ENCODE data around the gene ZC3H10. TPM values are rescaled to one million over a fixed set of nuclear protein-coding genes. Genes with fewer than 3 reads are reported as not detected.

The ZC3H10 gene
- total and polyA plus RNA-seq, 2 experiments from 2014 or later, result 2.7 to 5.4 TPM

DNA sequence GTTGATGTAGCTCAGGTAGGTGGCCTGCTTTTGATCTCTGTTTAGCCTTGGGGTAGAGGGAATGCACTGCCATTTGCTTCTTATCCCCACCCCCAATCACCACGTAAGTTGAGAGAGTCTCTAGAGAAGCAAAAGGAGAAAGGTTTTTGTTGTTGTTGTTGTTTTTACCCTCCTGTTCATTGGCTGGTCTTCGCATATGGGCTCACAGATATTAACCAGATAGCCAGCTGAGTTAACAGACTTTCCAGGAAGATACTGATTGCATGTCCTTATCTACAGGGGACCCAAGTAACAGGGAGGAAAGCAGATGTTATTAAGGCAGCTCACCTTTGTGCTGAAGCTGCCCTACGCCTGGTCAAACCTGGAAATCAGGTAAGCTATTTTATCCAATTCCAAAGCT is 10.8 kb upstream of the ZC3H10 start (continued):
- no peak for TF ChIP-seq CREB1 (CRISPR knock-in tag; IDR thresholded peaks at IDR 0.05; ENCODE audit: low read depth)
- no peak for TF ChIP-seq POLR2AphosphoS5 (IDR thresholded peaks at IDR 0.05; ENCODE audit: low read depth)
- TF ChIP-seq EZH2 (IDR thresholded peaks at IDR 0.05; ENCODE audit: low read depth, unreplicated experiment), result no peak

DNA sequence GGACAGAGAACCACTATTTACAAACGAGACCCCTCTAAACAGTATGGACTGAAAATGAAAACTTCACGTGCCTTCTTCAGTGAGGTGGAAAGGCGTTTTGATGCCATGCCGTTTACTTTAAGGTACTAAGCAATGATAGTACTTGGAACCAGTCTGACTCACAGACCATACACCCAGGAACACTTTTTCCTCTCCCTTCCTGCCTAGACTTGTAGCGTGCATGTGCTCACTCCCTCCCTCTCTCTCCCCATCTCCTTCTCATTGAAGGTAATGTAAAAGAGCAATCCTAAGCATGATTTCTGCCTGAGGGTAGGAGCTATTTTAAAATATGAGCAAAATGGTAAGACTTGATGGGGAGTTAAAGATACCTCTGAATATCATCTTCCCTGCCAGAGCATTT is 7.5 kb upstream of the ZC3H10 start:
- ATAC-seq (no peak), DNase-seq (ENCODE audit: low spot score) (no peak)
- no peaks in the 10 kb centered on the region for H3K9me3 Mint-ChIP-seq
- H3K4me1 ChIP-seq (ENCODE audit: insufficient read depth), result peaks cover 12% of the 10 kb centered on the region
- no peak overlapping the region for H3K27ac ChIP-seq (ENCODE audit: low read depth)
- H3K4me2 ChIP-seq, result no peak overlapping the region
- no peaks in the 10 kb centered on the region for H3K9me2 ChIP-seq (ENCODE audit: insufficient read depth)
- H2AFZ ChIP-seq, result no peak overlapping the region
- H3K4me1 Mint-ChIP-seq, result peaks cover 17% of the 10 kb centered on the region
- H3K36me3 ChIP-seq (ENCODE audit: insufficient read depth), result peaks cover 51% of the 10 kb centered on the region
- no peak overlapping the region for H3K4me3 ChIP-seq
- H3K79me2 ChIP-seq (replicated peaks; ENCODE audit: insufficient read depth), result peaks cover 25% of the 10 kb centered on the region
- peaks cover 3% of the 10 kb centered on the region for H3K27me3 Mint-ChIP-seq (ENCODE audit: insufficient read depth, low read depth, poor library complexity)
- no peak overlapping the region for H3K27ac Mint-ChIP-seq
- peaks cover 19% of the 10 kb centered on the region for H4K20me1 ChIP-seq (replicated peaks; ENCODE audit: insufficient read depth)
- peaks cover 56% of the 10 kb centered on the region for H3F3A ChIP-seq (replicated peaks; ENCODE audit: low read depth)
- TF ChIP-seq STAT1 (IDR thresholded peaks at IDR 0.05; ENCODE audit: unreplicated experiment) (no peak), EZH2phosphoT487 (IDR thresholded peaks at IDR 0.05; ENCODE audit: unreplicated experiment) (no peak), CREB1 (CRISPR knock-in tag; IDR thresholded peaks at IDR 0.05; ENCODE audit: low read depth) (no peak), NANOG (IDR thresholded peaks at IDR 0.05; ENCODE audit: borderline replicate concordance) (no peak), POLR2AphosphoS5 (IDR thresholded peaks at IDR 0.05; ENCODE audit: low read depth) (no peak), ZNF114 (CRISPR knock-in tag; IDR thresholded peaks at IDR 0.05) (no peak), JUNB (IDR thresholded peaks at IDR 0.05; ENCODE audit: unreplicated experiment) (no peak), EZH2 (IDR thresholded peaks at IDR 0.05; ENCODE audit: low read depth, unreplicated experiment) (no peak)
- TF ChIP-seq, protein P1, sequence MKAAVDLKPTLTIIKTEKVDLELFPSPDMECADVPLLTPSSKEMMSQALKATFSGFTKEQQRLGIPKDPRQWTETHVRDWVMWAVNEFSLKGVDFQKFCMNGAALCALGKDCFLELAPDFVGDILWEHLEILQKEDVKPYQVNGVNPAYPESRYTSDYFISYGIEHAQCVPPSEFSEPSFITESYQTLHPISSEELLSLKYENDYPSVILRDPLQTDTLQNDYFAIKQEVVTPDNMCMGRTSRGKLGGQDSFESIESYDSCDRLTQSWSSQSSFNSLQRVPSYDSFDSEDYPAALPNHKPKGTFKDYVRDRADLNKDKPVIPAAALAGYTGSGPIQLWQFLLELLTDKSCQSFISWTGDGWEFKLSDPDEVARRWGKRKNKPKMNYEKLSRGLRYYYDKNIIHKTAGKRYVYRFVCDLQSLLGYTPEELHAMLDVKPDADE (IDR thresholded peaks at IDR 0.05), result no peak
- TF ChIP-seq, protein P2, sequence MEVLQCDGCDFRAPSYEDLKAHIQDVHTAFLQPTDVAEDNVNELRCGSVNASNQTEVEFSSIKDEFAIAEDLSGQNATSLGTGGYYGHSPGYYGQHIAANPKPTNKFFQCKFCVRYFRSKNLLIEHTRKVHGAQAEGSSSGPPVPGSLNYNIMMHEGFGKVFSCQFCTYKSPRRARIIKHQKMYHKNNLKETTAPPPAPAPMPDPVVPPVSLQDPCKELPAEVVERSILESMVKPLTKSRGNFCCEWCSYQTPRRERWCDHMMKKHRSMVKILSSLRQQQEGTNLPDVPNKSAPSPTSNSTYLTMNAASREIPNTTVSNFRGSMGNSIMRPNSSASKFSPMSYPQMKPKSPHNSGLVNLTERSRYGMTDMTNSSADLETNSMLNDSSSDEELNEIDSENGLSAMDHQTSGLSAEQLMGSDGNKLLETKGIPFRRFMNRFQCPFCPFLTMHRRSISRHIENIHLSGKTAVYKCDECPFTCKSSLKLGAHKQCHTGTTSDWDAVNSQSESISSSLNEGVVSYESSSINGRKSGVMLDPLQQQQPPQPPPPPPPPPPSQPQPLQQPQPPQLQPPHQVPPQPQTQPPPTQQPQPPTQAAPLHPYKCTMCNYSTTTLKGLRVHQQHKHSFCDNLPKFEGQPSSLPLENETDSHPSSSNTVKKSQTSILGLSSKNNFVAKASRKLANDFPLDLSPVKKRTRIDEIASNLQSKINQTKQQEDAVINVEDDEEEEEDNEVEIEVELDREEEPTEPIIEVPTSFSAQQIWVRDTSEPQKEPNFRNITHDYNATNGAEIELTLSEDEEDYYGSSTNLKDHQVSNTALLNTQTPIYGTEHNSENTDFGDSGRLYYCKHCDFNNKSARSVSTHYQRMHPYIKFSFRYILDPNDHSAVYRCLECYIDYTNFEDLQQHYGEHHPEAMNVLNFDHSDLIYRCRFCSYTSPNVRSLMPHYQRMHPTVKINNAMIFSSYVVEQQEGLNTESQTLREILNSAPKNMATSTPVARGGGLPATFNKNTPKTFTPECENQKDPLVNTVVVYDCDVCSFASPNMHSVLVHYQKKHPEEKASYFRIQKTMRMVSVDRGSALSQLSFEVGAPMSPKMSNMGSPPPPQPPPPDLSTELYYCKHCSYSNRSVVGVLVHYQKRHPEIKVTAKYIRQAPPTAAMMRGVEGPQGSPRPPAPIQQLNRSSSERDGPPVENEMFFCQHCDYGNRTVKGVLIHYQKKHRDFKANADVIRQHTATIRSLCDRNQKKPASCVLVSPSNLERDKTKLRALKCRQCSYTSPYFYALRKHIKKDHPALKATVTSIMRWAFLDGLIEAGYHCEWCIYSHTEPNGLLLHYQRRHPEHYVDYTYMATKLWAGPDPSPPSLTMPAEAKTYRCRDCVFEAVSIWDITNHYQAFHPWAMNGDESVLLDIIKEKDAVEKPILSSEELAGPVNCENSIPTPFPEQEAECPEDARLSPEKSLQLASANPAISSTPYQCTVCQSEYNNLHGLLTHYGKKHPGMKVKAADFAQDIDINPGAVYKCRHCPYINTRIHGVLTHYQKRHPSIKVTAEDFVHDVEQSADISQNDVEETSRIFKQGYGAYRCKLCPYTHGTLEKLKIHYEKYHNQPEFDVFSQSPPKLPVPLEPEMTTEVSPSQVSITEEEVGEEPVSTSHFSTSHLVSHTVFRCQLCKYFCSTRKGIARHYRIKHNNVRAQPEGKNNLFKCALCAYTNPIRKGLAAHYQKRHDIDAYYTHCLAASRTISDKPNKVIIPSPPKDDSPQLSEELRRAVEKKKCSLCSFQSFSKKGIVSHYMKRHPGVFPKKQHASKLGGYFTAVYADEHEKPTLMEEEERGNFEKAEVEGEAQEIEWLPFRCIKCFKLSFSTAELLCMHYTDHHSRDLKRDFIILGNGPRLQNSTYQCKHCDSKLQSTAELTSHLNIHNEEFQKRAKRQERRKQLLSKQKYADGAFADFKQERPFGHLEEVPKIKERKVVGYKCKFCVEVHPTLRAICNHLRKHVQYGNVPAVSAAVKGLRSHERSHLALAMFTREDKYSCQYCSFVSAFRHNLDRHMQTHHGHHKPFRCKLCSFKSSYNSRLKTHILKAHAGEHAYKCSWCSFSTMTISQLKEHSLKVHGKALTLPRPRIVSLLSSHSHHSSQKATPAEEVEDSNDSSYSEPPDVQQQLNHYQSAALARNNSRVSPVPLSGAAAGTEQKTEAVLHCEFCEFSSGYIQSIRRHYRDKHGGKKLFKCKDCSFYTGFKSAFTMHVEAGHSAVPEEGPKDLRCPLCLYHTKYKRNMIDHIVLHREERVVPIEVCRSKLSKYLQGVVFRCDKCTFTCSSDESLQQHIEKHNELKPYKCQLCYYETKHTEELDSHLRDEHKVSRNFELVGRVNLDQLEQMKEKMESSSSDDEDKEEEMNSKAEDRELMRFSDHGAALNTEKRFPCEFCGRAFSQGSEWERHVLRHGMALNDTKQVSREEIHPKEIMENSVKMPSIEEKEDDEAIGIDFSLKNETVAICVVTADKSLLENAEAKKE (CRISPR knock-in tag; IDR thresholded peaks at IDR 0.05), result no peak
- TF ChIP-seq, protein P3, sequence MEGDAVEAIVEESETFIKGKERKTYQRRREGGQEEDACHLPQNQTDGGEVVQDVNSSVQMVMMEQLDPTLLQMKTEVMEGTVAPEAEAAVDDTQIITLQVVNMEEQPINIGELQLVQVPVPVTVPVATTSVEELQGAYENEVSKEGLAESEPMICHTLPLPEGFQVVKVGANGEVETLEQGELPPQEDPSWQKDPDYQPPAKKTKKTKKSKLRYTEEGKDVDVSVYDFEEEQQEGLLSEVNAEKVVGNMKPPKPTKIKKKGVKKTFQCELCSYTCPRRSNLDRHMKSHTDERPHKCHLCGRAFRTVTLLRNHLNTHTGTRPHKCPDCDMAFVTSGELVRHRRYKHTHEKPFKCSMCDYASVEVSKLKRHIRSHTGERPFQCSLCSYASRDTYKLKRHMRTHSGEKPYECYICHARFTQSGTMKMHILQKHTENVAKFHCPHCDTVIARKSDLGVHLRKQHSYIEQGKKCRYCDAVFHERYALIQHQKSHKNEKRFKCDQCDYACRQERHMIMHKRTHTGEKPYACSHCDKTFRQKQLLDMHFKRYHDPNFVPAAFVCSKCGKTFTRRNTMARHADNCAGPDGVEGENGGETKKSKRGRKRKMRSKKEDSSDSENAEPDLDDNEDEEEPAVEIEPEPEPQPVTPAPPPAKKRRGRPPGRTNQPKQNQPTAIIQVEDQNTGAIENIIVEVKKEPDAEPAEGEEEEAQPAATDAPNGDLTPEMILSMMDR (conservative IDR thresholded peaks at IDR 0.05; ENCODE audit: low read depth in 2 of 2), result no peak
- H3K4me3 Mint-ChIP-seq, result no peak overlapping the region; the same call in 2 of the 3 replicates
- H3K27me3 ChIP-seq (ENCODE audit: insufficient read depth), result no peaks in the 10 kb centered on the region
- H3K36me3 Mint-ChIP-seq (ENCODE audit: low read depth), result peaks cover 87% of the 10 kb centered on the region
